Measurements from ENCODE around the gene RETREG1.

GRCh38 chr5:16586556-16586955 is 30.2 kb downstream of the RETREG1 start:
- TF ChIP-seq POLR2A (IDR thresholded peaks at IDR 0.05; ENCODE audit: low read depth, low read length) (no peak), EZH2 (IDR thresholded peaks at IDR 0.05; ENCODE audit: borderline replicate concordance, low read depth, low read length, severe bottlenecking) (no peak), GATA2 (IDR thresholded peaks at IDR 0.05; ENCODE audit: insufficient read depth, insufficient read length, low read depth, low read length) (no peak), CTCF (IDR thresholded peaks at IDR 0.05; ENCODE audit: extremely low read depth in 1 of 2, insufficient read depth in 1 of 2, low read depth in 1 of 2, low read length in 2 of 2) (no peak), JUN (IDR thresholded peaks at IDR 0.05; ENCODE audit: borderline replicate concordance, insufficient read depth, insufficient read length, low read depth) (no peak), FOS (IDR thresholded peaks at IDR 0.05; ENCODE audit: borderline replicate concordance, insufficient read depth, low read length) (no peak), POLR2AphosphoS5 (IDR thresholded peaks at IDR 0.05; ENCODE audit: insufficient read depth, low read depth, low read length) (no peak), MAX (IDR thresholded peaks at IDR 0.05; ENCODE audit: insufficient read depth, insufficient read length) (no peak)
